ENCODE measurements around the gene RTP2. TPM values are rescaled to one million over a fixed set of nuclear protein-coding genes. Genes with fewer than 3 reads are reported as not detected.

Gene RTP2
- polyA plus RNA-seq, 3 donors: not detected

DNA sequence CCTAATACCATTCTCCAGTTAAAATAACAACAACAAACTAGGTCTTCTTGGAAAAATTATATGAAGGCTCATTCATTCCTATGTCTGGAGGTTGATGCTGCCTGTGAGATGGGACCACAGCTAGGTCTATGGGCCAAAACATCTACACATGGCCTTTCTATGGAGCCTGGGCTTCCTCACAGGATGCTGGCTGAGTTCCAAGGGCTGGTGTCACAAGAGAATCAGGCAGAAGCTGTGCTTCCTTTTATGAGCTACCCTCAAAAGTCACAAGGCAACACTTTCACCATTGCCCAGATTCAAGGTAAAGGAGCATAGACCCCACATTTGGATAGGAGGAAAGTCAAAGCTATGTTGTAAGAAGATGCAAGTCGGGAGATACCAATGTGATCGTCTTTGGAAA, 4.6 kb upstream of the RTP2 start:
- WGBS (ENCODE audit: insufficient coverage): 11% methylated on average over 2 of the region's 2 CpGs

DNA sequence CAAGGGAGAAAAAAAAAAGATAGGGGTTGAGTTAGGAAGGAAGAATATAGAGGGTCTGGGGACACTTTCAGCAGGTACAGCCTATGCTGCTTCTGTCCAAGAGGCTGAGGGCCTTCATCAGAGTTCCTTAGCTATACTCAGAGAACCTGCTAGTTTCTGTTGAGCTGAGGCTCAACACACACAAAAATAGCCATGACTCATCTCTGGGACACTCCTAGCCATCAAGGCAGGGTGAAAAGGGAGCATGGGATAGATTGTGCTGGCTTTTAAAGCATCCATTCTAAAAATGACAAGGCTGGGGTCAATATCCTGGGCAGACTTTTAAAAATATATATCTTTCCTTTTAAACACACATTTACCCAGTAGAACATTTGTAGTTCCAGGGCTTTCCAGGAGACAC, 2.8 kb upstream of the RTP2 start:
- H3K36me3 Mint-ChIP-seq: no peaks in the 10 kb centered on the region
- H3K27ac Mint-ChIP-seq: no peak overlapping the region
- peaks cover 8% of the 10 kb centered on the region for H3K4me1 Mint-ChIP-seq
- Histone ChIP-seq H3K27me3 (ENCODE audit: control insufficient read depth in 2 of 2, insufficient read depth in 2 of 2, low read length in 2 of 2) (no peaks in the 10 kb centered on the region), H3K27ac (ENCODE audit: low read depth in 1 of 2, low read length in 2 of 2) (no peak overlapping the region), H4K20me1 (ENCODE audit: insufficient read depth, low read length) (no peaks in the 10 kb centered on the region), H3K4me2 (replicated peaks; ENCODE audit: extremely low read depth, low read length, poor library complexity, severe bottlenecking) (no peak overlapping the region), H3K79me2 (ENCODE audit: insufficient read depth, low read length) (no peaks in the 10 kb centered on the region), H3K9ac (ENCODE audit: insufficient read depth, low read length, poor library complexity, severe bottlenecking) (no peak overlapping the region), H3K4me3 (replicated peaks in 1 of 3; ENCODE audit: low read depth in 2 of 3, low read length in 3 of 3) (no peak overlapping the region), H3K36me3 (replicated peaks in 1 of 2; ENCODE audit: control insufficient read depth in 1 of 2, insufficient read depth in 2 of 2, low read length in 2 of 2) (no peaks in the 10 kb centered on the region), H3K9me3 (replicated peaks in 1 of 2; ENCODE audit: control insufficient read depth in 1 of 2, insufficient read depth in 1 of 2, low read length in 2 of 2) (no peaks in the 10 kb centered on the region), H3K4me1 (ENCODE audit: control insufficient read depth in 1 of 2, insufficient read depth in 2 of 2, low read length in 2 of 2) (peaks cover 0 to 5% of the 10 kb centered on the region in 2 donors), H2AFZ (ENCODE audit: insufficient read depth, low read depth, low read length, poor library complexity, severe bottlenecking) (no peak overlapping the region)
- peaks cover 0 to 1% (median 0%) of the 10 kb centered on the region in 3 donors for H3K27me3 Mint-ChIP-seq (ENCODE audit: low read depth in 3 of 3)
- H3K4me3 Mint-ChIP-seq: no peak overlapping the region
- TF ChIP-seq, protein P1, sequence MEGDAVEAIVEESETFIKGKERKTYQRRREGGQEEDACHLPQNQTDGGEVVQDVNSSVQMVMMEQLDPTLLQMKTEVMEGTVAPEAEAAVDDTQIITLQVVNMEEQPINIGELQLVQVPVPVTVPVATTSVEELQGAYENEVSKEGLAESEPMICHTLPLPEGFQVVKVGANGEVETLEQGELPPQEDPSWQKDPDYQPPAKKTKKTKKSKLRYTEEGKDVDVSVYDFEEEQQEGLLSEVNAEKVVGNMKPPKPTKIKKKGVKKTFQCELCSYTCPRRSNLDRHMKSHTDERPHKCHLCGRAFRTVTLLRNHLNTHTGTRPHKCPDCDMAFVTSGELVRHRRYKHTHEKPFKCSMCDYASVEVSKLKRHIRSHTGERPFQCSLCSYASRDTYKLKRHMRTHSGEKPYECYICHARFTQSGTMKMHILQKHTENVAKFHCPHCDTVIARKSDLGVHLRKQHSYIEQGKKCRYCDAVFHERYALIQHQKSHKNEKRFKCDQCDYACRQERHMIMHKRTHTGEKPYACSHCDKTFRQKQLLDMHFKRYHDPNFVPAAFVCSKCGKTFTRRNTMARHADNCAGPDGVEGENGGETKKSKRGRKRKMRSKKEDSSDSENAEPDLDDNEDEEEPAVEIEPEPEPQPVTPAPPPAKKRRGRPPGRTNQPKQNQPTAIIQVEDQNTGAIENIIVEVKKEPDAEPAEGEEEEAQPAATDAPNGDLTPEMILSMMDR (IDR thresholded peaks at IDR 0.05): no peak
- no peak for DNase-seq
- no peaks in the 10 kb centered on the region for H3K9me3 Mint-ChIP-seq
- intact Hi-C loops (cut with micrococcal nuclease): no loop called here

More for the DNA sequence above, 4.6 kb upstream of the RTP2 start:
- DNase-seq: peak; percentile 35 to 38 (median 38)
- Histone ChIP-seq H3K79me2 (ENCODE audit: insufficient read depth, low read length) (no peaks in the 10 kb centered on the region), H3K27me3 (ENCODE audit: control insufficient read depth in 2 of 2, insufficient read depth in 2 of 2, low read length in 2 of 2) (no peaks in the 10 kb centered on the region), H3K36me3 (replicated peaks in 1 of 2; ENCODE audit: control insufficient read depth in 1 of 2, insufficient read depth in 2 of 2, low read length in 2 of 2) (no peaks in the 10 kb centered on the region), H2AFZ (ENCODE audit: insufficient read depth, low read depth, low read length, poor library complexity, severe bottlenecking) (no peak overlapping the region), H3K9me3 (replicated peaks in 1 of 2; ENCODE audit: control insufficient read depth in 1 of 2, insufficient read depth in 1 of 2, low read length in 2 of 2) (no peaks in the 10 kb centered on the region), H3K4me3 (replicated peaks in 1 of 3; ENCODE audit: low read depth in 2 of 3, low read length in 3 of 3) (no peak overlapping the region), H3K9ac (ENCODE audit: insufficient read depth, low read length, poor library complexity, severe bottlenecking) (no peak overlapping the region), H3K4me2 (replicated peaks; ENCODE audit: extremely low read depth, low read length, poor library complexity, severe bottlenecking) (no peak overlapping the region), H4K20me1 (ENCODE audit: insufficient read depth, low read length) (no peaks in the 10 kb centered on the region), H3K4me1 (ENCODE audit: control insufficient read depth in 1 of 2, insufficient read depth in 2 of 2, low read length in 2 of 2) (peaks cover 0 to 5% of the 10 kb centered on the region in 2 donors), H3K27ac (ENCODE audit: low read depth in 1 of 2, low read length in 2 of 2) (no peak overlapping the region)
- H3K9me3 Mint-ChIP-seq: no peaks in the 10 kb centered on the region
- peaks cover 8% of the 10 kb centered on the region for H3K4me1 Mint-ChIP-seq
- no peak overlapping the region for H3K4me3 Mint-ChIP-seq
- intact Hi-C loops (cut with micrococcal nuclease): no loop called here
- H3K27ac Mint-ChIP-seq: no peak overlapping the region
- H3K36me3 Mint-ChIP-seq: no peaks in the 10 kb centered on the region
- TF ChIP-seq, protein P1 (IDR thresholded peaks at IDR 0.05): no peak
- peaks cover 0 to 1% (median 0%) of the 10 kb centered on the region in 3 donors for H3K27me3 Mint-ChIP-seq (ENCODE audit: low read depth in 3 of 3)

Measured in CD14-positive monocyte (primary cell).